ENCODE data around the gene DLST. TPM values are rescaled to one million over a fixed set of nuclear protein-coding genes. Genes with fewer than 3 reads are reported as not detected.

DLST gene
- 92.3 and 117 TPM in 2 replicates for polyA plus RNA-seq (2012; rRNA removed)
- 70.2 and 89.3 TPM in 2 replicates for polyA plus RNA-seq (2012; cell fraction: cytosol; rRNA removed)
- polyA plus RNA-seq (2012; cell fraction: nucleus; rRNA removed), result 139 and 143 TPM in 2 replicates

- Histone ChIP-seq H3K9ac (peak within 1 kb of the TSS; percentile 94), H3K36me3 (replicated peaks in 1 of 2; ENCODE audit: control insufficient read depth in 1 of 2, insufficient read depth in 2 of 2, low read length in 1 of 2) (peaks cover 5 to 6% of the 10 kb centered on the region in 2 experiments), H2AFZ (ENCODE audit: low read depth) (peak within 1 kb of the TSS; percentile 99), H3K79me2 (ENCODE audit: insufficient read depth) (peaks cover 49% of the 10 kb centered on the region), H3K27me3 (ENCODE audit: insufficient read depth) (no peaks in the 10 kb centered on the region), H3F3A (replicated peaks; ENCODE audit: insufficient read depth) (peaks cover 19% of the 10 kb centered on the region), H3K9me3 (no peaks in the 10 kb centered on the region), H3K4me2 (peak within 1 kb of the TSS; percentile 98), H3K4me3 (ENCODE audit: low read depth in 2 of 2, low read length in 1 of 2) (peak within 1 kb of the TSS; percentile 86 to 92), H3K27ac (ENCODE audit: low read depth in 2 of 2, low read length in 1 of 2) (peak within 1 kb of the TSS; percentile 80 to 88), H3K4me1 (ENCODE audit: control insufficient read depth in 1 of 2, insufficient read depth in 2 of 2, low read depth in 1 of 2, low read length in 1 of 2) (peaks cover 0 to 21% of the 10 kb centered on the region in 2 experiments; a peak in 2 of 4 replicates), H4K20me1 (ENCODE audit: insufficient read depth) (peaks cover 45% of the 10 kb centered on the region), H3K9me2 (no peaks in the 10 kb centered on the region)
- DNase-seq, result peak; percentile 99
- CTCF ChIA-PET, result interaction anchor here (0.8 to 17.2 kb wide), 9 partner anchors 14 to 272 kb away, joined by 3 to 134 read pairs (median 3); no protein-coding TSS in a partner anchor
- WGBS (ENCODE audit: low lambda C conversion rate), result 2% methylated on average over 20 of the region's 53 CpGs
- TF ChIP-seq TCF12 (IDR thresholded peaks at IDR 0.05) (0 out of 2 replicates have a peak, but pooled peaks have one; percentile 23), TAF1 (IDR thresholded peaks at IDR 0.05; ENCODE audit: borderline replicate concordance, low read depth, low read length) (peak; percentile 91), PBX3 (IDR thresholded peaks at IDR 0.05) (0 out of 2 replicates have a peak, but pooled peaks have one; percentile 20), JUND (IDR thresholded peaks at IDR 0.05) (peak; percentile 20; the same call in 1 of the 2 replicates), MAX (IDR thresholded peaks at IDR 0.05; ENCODE audit: low read depth) (peak; percentile 75; the same call in 1 of the 2 replicates), SMC3 (IDR thresholded peaks at IDR 0.05; ENCODE audit: low read depth, low read length) (no peak), GABPA (IDR thresholded peaks at IDR 0.05; ENCODE audit: low read depth) (peak; percentile 90), MXI1 (IDR thresholded peaks at IDR 0.05; ENCODE audit: low read depth, low read length) (peak; percentile 43; the same call in 1 of the 2 replicates), MEF2A (IDR thresholded peaks at IDR 0.05; ENCODE audit: borderline replicate concordance, low read depth) (no peak), POLR2AphosphoS5 (IDR thresholded peaks at IDR 0.05; ENCODE audit: low read depth, low read length) (peak; percentile 97), ELF1 (IDR thresholded peaks at IDR 0.05) (0 out of 2 replicates have a peak, but pooled peaks have one; percentile 47), EP300 (IDR thresholded peaks at IDR 0.05; ENCODE audit: borderline replicate concordance in 1 of 2, low read depth in 1 of 2, low read length in 1 of 2) (no peak), SIN3A (IDR thresholded peaks at IDR 0.05; ENCODE audit: borderline replicate concordance, low read depth, low read length) (peak; percentile 78; the same call in 1 of the 2 replicates), CHD2 (IDR thresholded peaks at IDR 0.05; ENCODE audit: low read length, partially characterized antibody) (peak; percentile 46), RXRA (IDR thresholded peaks at IDR 0.05; ENCODE audit: borderline replicate concordance, low read depth) (no peak), FOSL2 (IDR thresholded peaks at IDR 0.05; ENCODE audit: borderline replicate concordance, low read depth) (no peak), FOXM1 (IDR thresholded peaks at IDR 0.05; ENCODE audit: low read depth) (0 out of 2 replicates have a peak, but pooled peaks have one; percentile 20)
- POLR2A ChIA-PET, result interaction anchor here (0.6 to 1.2 kb wide), 4 partner anchors 14 to 118 kb away, joined by 3 to 4 read pairs (median 3); partner anchors contain the start of gene YLPM1
These were observed at the start of gene DLST for GRCh38 chr14:74881431-74882102. Gene DLST, plus strand, starts transcription at chr14:74881916. Its CDS starts 38 bp downstream, at chr14:74881954.
